Fibroblast of villous mesenchyme (primary cell): Measurements from ENCODE around the gene BEX1. TPM values are rescaled to one million over a fixed set of nuclear protein-coding genes. Genes with fewer than 3 reads are reported as not detected.

ENCODE experiments used
- DNase-seq: peaks from one replicate; pipeline ENCODE4 v3.0.0-alpha.2; 2010; ENCODE audit warnings: low read depth
- H3K4me3 ChIP-seq: 2 replicates; pipeline ENCODE4 v1.5.1; 2011; ENCODE audit warnings: low read depth, mild to moderate bottlenecking, low read length
- CTCF ChIP-seq: IDR thresholded peaks from 2 replicates; pipeline ENCODE4 v1.5.1; 2012; ENCODE audit warnings: low read depth, mild to moderate bottlenecking, low read length; ENCODE audit not compliant: insufficient read depth
- total RNA-seq: library from RNA; depleted of rRNA; stranded (reverse); fragments of >200 nt; gene quantifications from 2 replicates; pipeline ENCODE4 v1.2.3, GENCODE V29; 2012

The BEX1 gene
- total RNA-seq, 1 donor = 2.2 TPM

GRCh38 chrX:103098488-103098887 is 34.5 kb upstream of the BEX1 start:
- no peak overlapping the region for H3K4me3 ChIP-seq
- TF ChIP-seq CTCF = no peak
- DNase-seq = no peak

- no peak within 1 kb of the TSS for H3K4me3 ChIP-seq
- no peak for DNase-seq
- TF ChIP-seq CTCF = no peak
Measured at GRCh38 chrX:103092942-103093341, 29.0 kb upstream of the BEX1 start, which contains the start of gene NXF3. NXF3 (minus strand) TSS chrX:103093143; CDS start chrX:103093023, 120 bp downstream.

GRCh38 chrX:103081051-103081450 is 17.1 kb upstream of the BEX1 start:
- H3K4me3 ChIP-seq = no peak overlapping the region
- TF ChIP-seq CTCF = no peak
- no peak for DNase-seq

- no peak overlapping the region for H3K4me3 ChIP-seq
- TF ChIP-seq CTCF = no peak
- no peak for DNase-seq
Measured at GRCh38 chrX:103073467-103073866, 9.5 kb upstream of the BEX1 start.

GRCh38 chrX:103066606-103067005 is 2.6 kb upstream of the BEX1 start:
- no peak for TF ChIP-seq CTCF
- no peak for DNase-seq
- H3K4me3 ChIP-seq = no peak overlapping the region

- no peak for TF ChIP-seq CTCF
- H3K4me3 ChIP-seq = peak overlapping the region; percentile 18
- peak; percentile 9 for DNase-seq
Measured at GRCh38 chrX:103063191-103063845, 653 bp downstream of the BEX1 start.

GRCh38 chrX:103061486-103061885 is 2.5 kb downstream of the BEX1 start:
- no peak for DNase-seq
- no peak for TF ChIP-seq CTCF
- H3K4me3 ChIP-seq = no peak overlapping the region
